GM23338 (cell line): ENCODE measurements around the gene EIF4G3. TPM values are rescaled to one million over a fixed set of nuclear protein-coding genes. Genes with fewer than 3 reads are reported as not detected.

Experiments used
- ATAC-seq: fragments of 200-7000 bp; cut with Tn5 transposase; 3 replicates; pipeline ENCODE4 v1.9.1; 2020
- DNase-seq: peaks from one replicate; pipeline ENCODE4 v3.0.0-alpha.2; 2015; ENCODE audit warnings: low spot score
- H2AFZ ChIP-seq: fragments of 200-600 bp; sonication (generic); 2 replicates; pipeline ENCODE4 v1.8.0; 2016; ENCODE audit warnings: antibody characterized with exemption, mild to moderate bottlenecking, moderate library complexity
- H3F3A ChIP-seq: fragments of 200-600 bp; sonication (generic); replicated peaks from 2 replicates; pipeline ENCODE4 v1.8.0; 2017; ENCODE audit warnings: antibody characterized with exemption, mixed run types, low read depth
- H3K27ac ChIP-seq: fragments of 200-600 bp; sonication (generic); 2 replicates; pipeline ENCODE4 v1.6.1; 2016; ENCODE audit warnings: low read depth
- H3K27me3 ChIP-seq: fragments of 200-600 bp; sonication (generic); 2 replicates; pipeline ENCODE4 v1.8.0; 2016; ENCODE audit warnings: mild to moderate bottlenecking, mixed run types, moderate library complexity; ENCODE audit not compliant: insufficient read depth
- H3K36me3 ChIP-seq: fragments of 200-600 bp; sonication (generic); 2 replicates; pipeline ENCODE4 v1.8.0; 2016; ENCODE audit warnings: mild to moderate bottlenecking; ENCODE audit not compliant: insufficient read depth
- H3K4me1 ChIP-seq: fragments of 200-600 bp; sonication (generic); 2 replicates; pipeline ENCODE4 v1.8.0; 2016; ENCODE audit warnings: mild to moderate bottlenecking, moderate library complexity; ENCODE audit not compliant: insufficient read depth
- H3K4me2 ChIP-seq: fragments of 200-600 bp; sonication (generic); 2 replicates; pipeline ENCODE4 v1.7.1; 2017; ENCODE audit warnings: mixed run types
- H3K4me3 ChIP-seq: fragments of 200-600 bp; sonication (generic); 2 replicates; pipeline ENCODE4 v1.6.1; 2016; ENCODE audit warnings: mixed run types
- H3K79me2 ChIP-seq: fragments of 200-600 bp; sonication (generic); replicated peaks from 2 replicates; pipeline ENCODE4 v1.8.0; 2017; ENCODE audit warnings: mild to moderate bottlenecking; ENCODE audit not compliant: insufficient read depth
- H3K9me2 ChIP-seq: fragments of 200-600 bp; sonication (generic); 2 replicates; pipeline ENCODE4 v1.8.0; 2017; ENCODE audit not compliant: insufficient read depth
- H4K20me1 ChIP-seq: fragments of 200-600 bp; sonication (generic); replicated peaks from 2 replicates; pipeline ENCODE4 v1.8.0; 2017; ENCODE audit warnings: mild to moderate bottlenecking; ENCODE audit not compliant: insufficient read depth
- H3K27ac Mint-ChIP-seq: 2 replicates; pipeline ENCODE4 v1.8.0; 2020; ENCODE audit warnings: inconsistent platforms, mild to moderate bottlenecking, moderate library complexity, mixed read lengths
- H3K27me3 Mint-ChIP-seq: 3 replicates; pipeline ENCODE4 v1.8.0; 2022; ENCODE audit warnings: low read depth, mild to moderate bottlenecking, moderate library complexity, mixed read lengths, inconsistent platforms; ENCODE audit not compliant: insufficient read depth, poor library complexity
- H3K36me3 Mint-ChIP-seq: 3 replicates; pipeline ENCODE4 v1.8.0; 2021; ENCODE audit warnings: low read depth, mild to moderate bottlenecking, inconsistent platforms, moderate library complexity, mixed read lengths
- H3K4me1 Mint-ChIP-seq: 3 replicates; pipeline ENCODE4 v1.8.0; 2020; ENCODE audit warnings: mild to moderate bottlenecking, inconsistent platforms, mixed read lengths
- H3K4me3 Mint-ChIP-seq: 3 replicates; pipeline ENCODE4 v1.8.0; 2021; ENCODE audit warnings: moderate library complexity, mild to moderate bottlenecking, inconsistent platforms, mixed read lengths
- H3K9me3 Mint-ChIP-seq: 3 replicates; pipeline ENCODE4 v1.8.0; 2020; ENCODE audit warnings: moderate library complexity, mild to moderate bottlenecking, inconsistent platforms, mixed read lengths
- CREB1 ChIP-seq: fragments of 250-450 bp; sonication (Bioruptor Pico); IDR thresholded peaks from 2 replicates; pipeline ENCODE4 v1.5.0; 2020; ENCODE audit warnings: low read depth, mild to moderate bottlenecking, moderate library complexity
- CTCF ChIP-seq, 2 experiments: fragments of 200-600 bp in 1 of 2; sonication (generic) in 1 of 2; conservative IDR thresholded peaks; 2 replicates each; pipeline versions ENCODE4 v1.5.1 to v1.6.1; 2016 to 2017; ENCODE audit warnings: antibody characterized with exemption in 2 of 2, low read depth in 2 of 2, mild to moderate bottlenecking in 2 of 2, moderate library complexity in 1 of 2
- ETS1 ChIP-seq: IDR thresholded peaks from 2 replicates; pipeline ENCODE4 v1.6.1; 2016; ENCODE audit warnings: antibody characterized with exemption
- EZH2phosphoT487 ChIP-seq: fragments of 200-600 bp; sonication (generic); IDR thresholded peaks from one replicate; pipeline ENCODE4 v1.8.1; 2018; ENCODE audit warnings: antibody characterized with exemption; ENCODE audit not compliant: unreplicated experiment
- POLR2AphosphoS5 ChIP-seq: IDR thresholded peaks from 2 replicates; pipeline ENCODE4 v1.6.1; 2016; ENCODE audit warnings: antibody characterized with exemption, low read depth
- REST ChIP-seq: IDR thresholded peaks from one replicate; pipeline ENCODE4 v1.6.1; 2018; ENCODE audit warnings: antibody characterized with exemption; ENCODE audit not compliant: unreplicated experiment
- STAT1 ChIP-seq: IDR thresholded peaks from one replicate; pipeline ENCODE4 v1.6.1; 2016; ENCODE audit warnings: antibody characterized with exemption; ENCODE audit not compliant: unreplicated experiment
- ZNF114 ChIP-seq: fragments of 250-450 bp; sonication (Bioruptor Pico); IDR thresholded peaks from 2 replicates; pipeline ENCODE4 v1.5.0; 2020; ENCODE audit warnings: mild to moderate bottlenecking, moderate library complexity
- ZNF331 ChIP-seq: fragments of 250-450 bp; sonication (Bioruptor Pico); IDR thresholded peaks from 2 replicates; pipeline ENCODE4 v1.5.0; 2020; ENCODE audit warnings: low read depth, mild to moderate bottlenecking, moderate library complexity
- ZNF462 ChIP-seq: fragments of 250-450 bp; sonication (Bioruptor Pico); IDR thresholded peaks from 2 replicates; pipeline ENCODE4 v1.5.0; 2020; ENCODE audit warnings: mild to moderate bottlenecking, moderate library complexity
- polyA plus RNA-seq: library from polyadenylated mRNA; unstranded; fragments of >200 nt; fragmentation: Nextera tagmentation; extraction: Ambion mirVana; gene quantifications from 2 replicates; pipeline ENCODE4 v1.2.1, GENCODE V29; 2016
- total RNA-seq: library from RNA; depleted of rRNA; stranded (reverse); fragments of >200 nt; shearing (Covaris generic); gene quantifications from 2 replicates; pipeline ENCODE4 v1.2.3, GENCODE V29; 2014

EIF4G3 gene
- total and polyA plus RNA-seq, 2 experiments from 2014 or later = 37.9 to 68.1 TPM

- Mint-ChIP-seq H3K27ac (peak overlapping the region; percentile 14; the same call in 1 of the 2 replicates), H3K4me3 (no peak overlapping the region), H3K36me3 (peaks cover 2% of the 10 kb centered on the region; the same call in 1 of the 3 replicates), H3K27me3 (no peaks in the 10 kb centered on the region), H3K9me3 (no peaks in the 10 kb centered on the region), H3K4me1 (peaks cover 15% of the 10 kb centered on the region; the same call in 2 of the 3 replicates)
- DNase-seq (no peak), ATAC-seq (no peak)
- no peaks in the 10 kb centered on the region for H3F3A ChIP-seq
- H3K4me1 ChIP-seq = peaks cover 4% of the 10 kb centered on the region; the same call in 1 of the 2 replicates
- H3K27ac ChIP-seq = no peak overlapping the region
- H3K36me3 ChIP-seq = no peaks in the 10 kb centered on the region
- no peak overlapping the region for H3K4me2 ChIP-seq
- peaks cover 11% of the 10 kb centered on the region; the same call in 1 of the 2 replicates for H3K79me2 ChIP-seq
- H3K27me3 ChIP-seq = no peaks in the 10 kb centered on the region
- H2AFZ ChIP-seq = no peak overlapping the region
- H4K20me1 ChIP-seq = no peaks in the 10 kb centered on the region
- no peak overlapping the region for H3K4me3 ChIP-seq
- H3K9me2 ChIP-seq = no peaks in the 10 kb centered on the region
- TF ChIP-seq ETS1 (no peak), CTCF (conservative IDR thresholded peaks at IDR 0.05; ENCODE audit: low read depth in 2 of 2) (no peak), POLR2AphosphoS5 (no peak), ZNF331 (CRISPR knock-in tag) (no peak), ZNF114 (CRISPR knock-in tag) (no peak), STAT1 (no peak), EZH2phosphoT487 (no peak), REST (no peak)
Measured at GRCh38 chr1:20956272-20956671, 220.4 kb downstream of the EIF4G3 start.

GRCh38 chr1:20950679-20951078 lies 226.0 kb downstream of the EIF4G3 start:
- no peaks in the 10 kb centered on the region for H3F3A ChIP-seq
- no peaks in the 10 kb centered on the region for H3K36me3 ChIP-seq
- no peak overlapping the region for H2AFZ ChIP-seq
- no peak overlapping the region for H3K4me2 ChIP-seq
- H3K79me2 ChIP-seq = no peaks in the 10 kb centered on the region
- Mint-ChIP-seq H3K27me3 (peaks cover 3% of the 10 kb centered on the region), H3K4me3 (no peak overlapping the region), H3K9me3 (no peaks in the 10 kb centered on the region), H3K36me3 (peaks cover 6% of the 10 kb centered on the region; the same call in 2 of the 3 replicates), H3K27ac (0 out of 2 replicates have a peak overlapping the region, but pooled peaks have one; percentile 42), H3K4me1 (peaks cover 26% of the 10 kb centered on the region)
- ATAC-seq = no peak
- no peaks in the 10 kb centered on the region for H3K27me3 ChIP-seq
- DNase-seq = no peak
- H4K20me1 ChIP-seq = no peaks in the 10 kb centered on the region
- H3K9me2 ChIP-seq = no peaks in the 10 kb centered on the region
- no peak overlapping the region for H3K27ac ChIP-seq
- H3K4me1 ChIP-seq = peaks cover 28% of the 10 kb centered on the region
- H3K4me3 ChIP-seq = no peak overlapping the region
- TF ChIP-seq CREB1 (CRISPR knock-in tag) = no peak
- TF ChIP-seq EZH2phosphoT487 = no peak
- TF ChIP-seq ZNF462 (CRISPR knock-in tag) = no peak
